ENCODE results near the gene SLC2A1.
A peak's percentile ranks its signal among the peaks of the same experiment; 100 is the strongest.

Gene SLC2A1

DNA sequence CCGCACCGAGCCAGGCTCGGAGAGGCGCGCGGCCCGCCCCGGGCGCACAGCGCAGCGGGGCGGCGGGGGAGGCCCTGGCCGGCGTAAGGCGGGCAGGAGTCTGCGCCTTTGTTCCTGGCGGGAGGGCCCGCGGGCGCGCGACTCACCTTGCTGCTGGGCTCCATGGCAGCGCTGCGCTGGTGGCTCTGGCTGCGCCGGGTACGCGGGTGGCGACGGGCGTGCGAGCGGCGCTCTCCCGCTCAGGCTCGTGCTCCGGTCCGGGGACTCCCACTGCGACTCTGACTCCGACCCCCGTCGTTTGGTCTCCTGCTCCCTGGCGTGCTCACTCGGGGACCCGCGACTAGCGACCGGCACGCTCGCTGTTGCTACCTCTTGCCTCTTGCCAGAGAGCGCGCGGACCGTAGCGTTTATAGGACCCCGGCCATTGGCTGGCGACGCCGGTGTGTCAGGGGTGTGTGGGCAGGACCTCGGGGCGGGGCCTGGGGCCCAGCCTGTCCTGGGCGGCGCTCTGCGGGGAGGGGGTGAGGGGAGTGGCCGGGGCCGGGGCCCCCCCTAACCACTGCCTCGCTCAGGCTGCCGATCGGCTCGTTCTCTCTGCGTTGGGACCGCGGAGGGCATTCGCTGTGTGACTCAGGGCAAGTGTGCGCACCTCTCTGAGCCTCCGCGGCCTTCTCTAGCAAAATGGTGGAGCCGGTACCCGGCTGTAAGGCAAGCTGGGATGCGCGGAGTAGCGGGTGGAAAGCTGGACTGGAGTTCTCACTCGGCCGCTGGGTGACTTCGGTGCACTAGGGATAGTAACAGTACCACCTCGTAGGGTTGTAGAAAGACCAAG lies at the start of gene SLC2A1:
SLC2A1 (minus strand) TSS at position 381 of the 832 bp plus-strand sequence; CDS start at position 164, 217 bp downstream.
- peak; percentile 95 for DNase-seq

DNA sequence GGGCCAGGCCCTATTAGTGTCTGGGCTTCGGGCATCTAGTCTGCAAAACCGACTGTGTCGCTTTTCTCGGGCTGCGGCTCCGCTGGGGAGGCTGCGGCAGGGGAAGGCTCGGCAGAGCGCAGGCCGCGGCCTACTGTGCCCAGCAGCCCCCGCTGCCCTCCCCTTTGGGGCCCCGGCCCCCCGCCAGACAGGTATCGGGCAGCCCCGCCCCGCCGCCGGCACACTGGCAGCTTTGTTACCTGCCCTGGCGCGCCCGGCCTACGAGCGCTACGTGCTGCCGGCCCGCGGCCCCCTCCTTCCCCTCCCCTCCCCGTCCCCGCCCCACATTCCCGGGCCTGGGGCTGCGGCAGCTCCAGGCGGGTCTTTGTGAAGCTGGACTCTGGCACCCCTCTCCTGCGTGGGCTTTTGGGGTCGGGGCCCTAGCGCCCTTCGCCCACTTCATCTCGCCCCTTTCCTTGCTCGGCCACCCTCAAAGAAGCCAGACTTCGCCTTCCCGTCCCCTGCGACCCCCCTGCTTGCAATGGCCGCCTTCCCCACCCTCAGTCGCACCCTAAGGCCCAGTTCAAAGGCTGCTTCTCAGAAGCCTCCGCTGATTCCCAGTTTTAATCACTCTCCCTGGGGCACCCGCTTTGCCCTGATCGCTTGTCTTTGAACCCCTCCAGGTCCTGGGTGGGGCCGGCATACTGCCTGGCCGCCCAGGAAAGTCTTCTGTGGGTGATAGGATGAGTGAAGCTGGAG lies 48.9 kb upstream of the SLC2A1 start:
- DNase-seq = no peak

DNA sequence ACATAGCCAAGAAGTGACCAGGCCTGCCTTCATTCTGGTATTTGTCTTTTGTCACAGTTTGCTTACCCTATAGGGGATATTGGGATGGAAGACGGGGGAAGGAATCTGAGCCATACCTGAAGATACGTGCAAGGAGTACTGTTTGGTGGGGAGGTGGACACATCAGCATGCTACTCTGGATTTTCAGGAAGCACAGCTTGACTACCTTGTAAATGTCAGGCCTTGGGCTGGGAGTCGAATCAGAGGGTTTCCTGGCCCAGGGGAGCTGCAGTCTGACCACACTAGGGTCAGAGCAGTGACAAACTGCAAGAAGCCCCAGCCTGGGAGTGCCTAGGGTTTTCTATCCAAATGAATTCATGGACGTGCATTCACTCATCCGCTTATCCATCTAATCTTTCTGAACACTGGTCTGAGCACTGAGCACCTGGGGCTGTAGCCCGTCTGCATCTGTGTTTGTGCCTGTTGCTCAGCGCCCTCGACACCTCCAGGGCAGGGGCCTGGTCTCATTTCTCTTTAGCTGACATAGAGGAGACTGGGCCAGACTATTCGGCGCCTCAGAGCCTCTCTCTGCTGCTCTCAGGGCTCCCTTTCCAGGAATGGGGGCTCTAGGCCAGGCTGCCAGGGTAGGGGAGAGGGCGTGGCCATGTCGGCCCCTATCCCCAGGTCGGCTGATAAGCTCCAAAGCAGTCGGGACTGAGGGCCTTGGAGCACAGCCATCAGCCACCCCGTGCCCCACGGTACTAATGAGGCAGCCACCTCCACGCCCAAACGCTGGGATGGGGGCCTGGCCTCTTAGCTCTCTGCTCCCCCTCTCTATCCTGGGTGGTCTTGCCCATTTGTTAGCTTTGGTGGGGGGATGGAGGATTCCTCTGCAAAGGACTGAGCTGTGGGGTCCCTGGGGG lies 47.0 kb upstream of the SLC2A1 start:
- DNase-seq = no peak

DNA sequence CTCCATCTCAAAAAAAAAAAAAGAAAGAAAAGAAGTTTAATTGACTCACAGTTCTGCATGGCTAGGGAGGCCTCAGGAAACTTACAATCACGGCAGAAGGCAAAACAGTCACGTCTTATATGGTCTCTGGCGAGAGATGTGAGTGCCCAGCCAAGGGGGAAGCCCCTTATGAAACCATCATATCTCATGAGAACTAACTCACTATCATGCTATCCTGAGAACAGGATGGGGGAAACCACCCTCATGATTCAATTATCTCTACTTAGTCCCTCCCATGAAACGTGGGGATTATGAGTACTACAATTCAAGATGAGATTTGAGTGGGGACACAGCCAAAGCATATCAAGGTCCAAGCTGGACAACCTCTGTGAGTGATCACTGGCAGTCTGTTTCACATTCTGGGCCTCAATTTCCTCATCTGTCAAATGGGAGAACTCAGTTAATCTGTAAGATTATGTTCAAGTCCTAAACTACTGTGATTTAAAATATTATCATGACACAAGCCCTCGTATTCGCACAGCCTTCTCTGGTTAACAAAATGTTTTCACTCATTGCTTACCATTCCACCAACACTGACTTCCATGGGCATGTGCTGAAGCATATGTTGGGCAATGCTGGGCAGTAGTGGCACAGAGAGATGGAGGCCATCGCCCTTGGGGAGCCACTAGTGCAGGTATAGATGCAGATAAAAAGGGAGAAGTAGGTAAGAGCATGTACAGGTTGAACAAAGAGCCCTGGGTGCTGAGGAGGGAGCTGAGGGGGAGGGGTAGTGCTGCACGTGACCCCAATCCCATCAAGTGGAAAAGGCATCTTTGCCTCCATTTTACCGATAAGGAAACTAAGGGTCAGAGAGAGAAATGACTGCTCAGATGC lies 46.2 kb upstream of the SLC2A1 start:
- no peak for DNase-seq

DNA sequence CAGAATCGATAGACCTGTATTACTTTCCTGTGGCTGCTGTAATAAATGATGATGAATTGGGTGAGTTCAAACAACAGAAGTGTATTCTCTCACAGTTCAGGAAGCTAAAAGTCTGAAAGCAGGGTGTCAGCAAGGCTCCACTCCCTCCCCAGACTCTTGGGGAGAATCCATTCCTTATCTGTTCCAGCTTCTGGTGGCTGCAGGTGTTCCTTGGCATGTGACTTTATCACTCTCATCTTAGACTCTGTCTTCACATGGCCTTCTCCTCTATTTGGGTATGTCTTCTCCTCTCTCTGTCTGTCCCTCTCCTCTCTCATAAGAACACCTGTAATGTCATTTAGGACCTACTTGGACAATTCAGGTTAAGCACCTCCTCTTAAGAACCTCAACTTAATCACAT lies 44.1 kb upstream of the SLC2A1 start:
- DNase-seq = no peak

DNA sequence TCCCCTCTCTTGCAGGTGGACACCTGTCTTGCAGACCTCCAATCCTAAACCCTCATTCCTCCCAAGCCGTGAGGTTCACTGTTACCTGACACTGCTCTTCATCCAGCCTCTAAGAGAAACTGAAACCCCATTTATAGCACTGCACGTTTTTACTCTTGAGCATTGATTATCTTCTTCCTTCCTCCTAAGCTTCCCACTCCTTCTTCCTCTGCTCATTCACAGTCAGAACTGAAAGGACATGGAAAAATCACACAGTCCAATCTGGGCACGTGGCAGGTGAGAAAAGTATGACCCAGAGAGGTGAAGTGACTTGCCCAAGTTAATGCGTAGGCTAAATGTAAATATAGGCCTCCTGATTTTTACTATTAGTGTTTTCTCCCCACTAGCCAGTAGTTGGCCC lies 43.4 kb upstream of the SLC2A1 start:
- no peak for DNase-seq

DNA sequence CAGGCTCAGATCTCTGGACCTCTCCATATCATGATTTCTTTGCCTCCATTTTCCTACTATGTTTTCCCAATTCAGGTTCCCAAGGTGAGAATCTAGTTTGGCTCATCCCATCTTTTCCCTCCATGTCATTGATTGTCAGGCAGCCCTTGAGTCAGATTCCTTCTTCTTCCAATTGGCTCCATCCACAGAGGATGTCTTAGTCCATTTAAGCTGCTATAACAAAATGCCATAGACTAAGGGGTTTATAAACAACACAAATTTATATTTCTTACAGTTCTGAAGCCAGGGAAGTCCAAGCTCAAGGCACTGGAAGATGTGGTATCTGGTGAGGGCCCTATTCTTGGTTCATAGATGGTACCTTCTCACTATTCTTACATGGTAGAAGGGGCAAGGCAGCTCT lies 42.8 kb upstream of the SLC2A1 start:
- no peak for DNase-seq

DNA sequence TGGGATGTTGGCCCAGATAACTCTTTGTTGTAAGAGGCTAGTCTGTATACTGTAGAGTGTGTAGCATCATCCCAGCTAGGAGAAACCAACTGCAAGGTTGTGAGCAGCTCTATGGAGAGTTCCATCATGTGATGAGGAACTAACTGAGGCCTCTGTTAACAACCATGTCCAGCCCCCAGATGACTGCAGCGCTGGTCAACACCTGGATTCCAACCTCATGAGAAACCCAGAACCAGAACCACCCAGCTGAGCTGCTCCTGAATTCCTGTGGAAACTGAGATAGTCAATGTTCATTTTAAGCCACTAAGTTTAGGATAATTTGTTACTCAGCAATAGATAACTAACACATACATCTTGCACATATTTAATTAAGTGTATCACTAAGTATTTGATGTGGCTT lies 41.6 kb upstream of the SLC2A1 start:
- no peak for DNase-seq

DNA sequence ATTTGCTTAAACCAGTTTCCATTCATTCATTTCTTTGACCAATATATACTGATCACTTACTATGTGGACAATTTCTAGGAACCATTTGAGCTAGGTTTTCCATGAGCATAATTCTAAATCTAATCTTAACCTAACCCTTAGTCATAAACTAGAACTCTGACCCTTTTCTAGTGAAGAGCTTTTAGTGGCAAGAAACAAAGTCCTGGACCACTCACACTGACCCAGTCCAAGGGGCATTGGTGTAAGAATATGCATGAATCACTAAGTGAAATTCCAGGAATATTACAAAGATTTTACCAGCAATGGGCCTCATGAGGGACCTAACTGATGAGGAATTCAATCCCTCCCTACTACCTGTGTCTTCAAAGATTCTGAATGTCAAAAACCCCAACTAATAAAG lies 40.6 kb upstream of the SLC2A1 start:
- DNase-seq = no peak

DNA sequence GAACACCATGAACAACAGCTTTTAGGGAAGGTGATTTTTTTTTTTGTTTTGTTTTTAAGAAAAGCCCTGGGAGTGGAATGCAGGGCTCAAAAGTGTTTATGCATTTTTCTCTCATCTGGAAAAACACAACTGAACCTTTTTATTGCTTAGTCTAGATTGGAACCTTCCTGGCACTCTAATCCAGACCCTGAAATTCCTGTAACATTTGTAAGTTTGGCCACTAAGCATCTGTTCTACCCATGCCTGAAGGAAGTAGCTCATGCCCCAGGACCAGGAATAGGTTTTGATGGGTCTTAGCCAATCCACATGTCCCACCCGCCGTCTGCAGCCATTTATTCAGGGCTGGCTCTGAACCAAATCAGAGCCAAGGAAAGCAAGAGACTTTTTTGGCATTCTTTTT lies 39.7 kb upstream of the SLC2A1 start:
- no peak for DNase-seq

DNA sequence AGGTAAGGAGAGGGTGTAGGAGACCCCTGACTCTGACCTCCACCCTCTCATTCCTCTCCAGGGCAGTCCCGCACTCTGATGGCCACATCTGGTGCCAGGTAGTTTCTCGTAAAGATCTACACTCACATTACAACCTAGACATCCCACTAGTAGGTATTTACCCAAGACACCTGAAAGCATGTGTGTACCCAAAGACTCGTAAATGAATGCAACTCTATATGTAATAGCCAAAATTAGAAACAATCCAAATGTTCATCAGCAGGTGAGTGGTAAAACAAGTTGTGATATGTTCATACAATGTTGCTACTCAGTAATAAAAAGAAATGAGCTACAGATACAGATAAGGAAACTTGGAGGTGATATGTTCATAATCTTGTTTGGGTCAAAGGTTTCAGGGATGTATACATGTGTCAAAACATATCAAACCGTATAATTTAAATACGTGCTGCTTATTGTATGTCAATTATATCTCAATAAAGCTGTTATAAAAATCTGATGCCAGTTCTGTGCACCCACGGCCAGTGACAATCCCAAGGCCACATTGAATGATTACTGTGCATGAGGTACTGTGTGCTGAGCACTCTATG lies 37.8 kb upstream of the SLC2A1 start:
- no peak for DNase-seq

DNA sequence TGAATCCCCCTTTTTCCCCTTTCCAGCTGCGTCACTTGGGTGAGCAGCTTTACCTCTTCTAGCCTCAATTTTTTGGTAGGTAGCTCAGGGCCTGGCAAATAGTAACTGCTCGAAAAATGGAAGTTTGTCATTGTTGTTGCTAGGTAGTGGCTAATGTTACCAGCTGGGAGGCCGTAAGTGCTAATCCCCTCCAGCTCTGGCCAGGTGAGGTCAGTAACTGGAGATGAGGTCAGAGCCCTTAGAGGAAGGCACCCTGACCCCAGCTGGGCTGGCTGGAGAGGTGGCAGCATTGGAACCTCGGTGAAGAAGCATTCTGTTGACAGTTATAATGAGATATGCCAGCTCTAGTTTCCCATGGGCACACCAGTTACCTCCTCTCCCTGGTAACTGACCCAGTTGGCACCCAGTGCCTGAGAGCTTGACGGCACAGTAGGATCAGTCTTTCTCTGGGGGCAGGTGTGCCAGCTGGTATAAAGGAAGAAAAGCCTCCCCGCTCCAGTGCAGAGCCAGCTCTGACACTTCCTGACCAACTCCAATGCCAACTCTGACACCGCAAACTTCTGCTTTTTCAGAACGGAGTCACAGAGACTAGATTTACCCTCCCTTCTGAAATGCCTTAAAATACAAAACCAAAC lies 35.0 kb upstream of the SLC2A1 start:
- no peak for DNase-seq

DNA sequence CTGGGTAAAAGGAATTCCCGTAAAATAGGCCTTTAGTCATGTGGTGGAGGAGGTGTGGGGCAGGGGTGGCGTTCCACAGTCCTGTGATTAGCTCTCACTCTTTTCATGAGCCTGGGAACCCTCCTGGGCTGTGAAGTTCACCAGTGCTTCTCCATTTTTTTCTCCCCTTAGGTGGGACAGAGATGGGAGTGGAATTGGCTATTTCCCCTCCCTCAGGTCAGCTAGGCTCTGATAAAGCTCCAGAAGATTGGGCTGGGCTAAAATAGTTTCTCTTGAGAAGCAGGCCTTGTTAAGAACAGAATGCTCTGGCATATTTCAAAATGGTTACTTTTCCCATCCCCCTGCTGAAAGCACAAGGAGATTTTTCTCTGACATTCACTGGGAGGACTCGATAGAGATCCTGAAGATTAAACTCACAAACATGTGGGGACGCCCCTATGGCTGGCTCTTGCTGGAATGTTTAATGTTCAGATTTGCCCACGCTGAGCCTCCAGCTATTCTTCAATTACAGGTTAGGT lies 33.4 kb upstream of the SLC2A1 start:
- no peak for DNase-seq

DNA sequence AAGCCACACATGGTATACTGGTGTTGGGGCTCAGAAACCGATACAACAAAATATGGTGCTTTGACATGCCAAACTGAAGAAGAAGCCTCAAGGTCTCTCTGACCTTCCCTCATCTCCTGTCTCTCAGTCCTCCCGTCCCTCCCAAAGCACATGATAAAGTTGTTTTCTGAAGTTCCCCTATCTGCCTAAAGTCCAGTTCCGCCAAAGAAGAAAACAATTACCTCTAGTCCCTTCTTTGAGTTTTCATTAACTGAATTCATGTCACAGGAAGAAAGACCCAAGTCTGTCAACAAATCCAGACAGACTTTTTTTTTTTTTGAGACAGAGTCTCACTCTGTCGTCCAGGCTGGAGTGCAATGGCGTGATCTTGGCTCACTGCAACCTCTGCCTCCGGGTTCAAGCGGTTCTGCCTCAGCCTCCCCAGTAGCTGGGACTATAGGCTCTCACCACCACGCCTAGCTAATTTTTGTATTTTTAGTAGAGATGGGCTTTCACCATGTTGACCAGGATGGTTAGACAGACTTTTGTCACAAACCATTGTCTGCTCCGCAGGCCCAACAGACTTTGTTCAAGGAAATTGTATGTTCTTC lies 32.2 kb upstream of the SLC2A1 start:
- no peak for DNase-seq

DNA sequence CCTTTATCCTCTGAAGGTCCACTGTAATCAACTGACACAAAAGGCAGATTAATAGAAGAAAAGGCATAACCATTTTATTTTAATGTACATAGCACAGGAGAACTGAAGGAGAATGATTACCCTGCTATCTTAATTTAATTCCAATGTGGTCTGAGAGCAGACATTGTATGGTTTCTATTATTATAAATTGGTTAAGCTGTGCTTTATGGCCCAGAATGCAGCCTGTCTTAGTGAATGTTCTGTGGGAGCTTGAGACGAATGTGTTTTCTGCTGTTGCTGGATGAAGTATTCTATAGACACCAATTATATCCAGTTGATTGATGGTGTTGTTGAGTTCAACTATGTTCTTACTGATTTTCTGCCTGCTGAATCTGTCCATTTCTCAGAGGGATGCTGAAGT lies 25.0 kb upstream of the SLC2A1 start:
- no peak for DNase-seq

DNA sequence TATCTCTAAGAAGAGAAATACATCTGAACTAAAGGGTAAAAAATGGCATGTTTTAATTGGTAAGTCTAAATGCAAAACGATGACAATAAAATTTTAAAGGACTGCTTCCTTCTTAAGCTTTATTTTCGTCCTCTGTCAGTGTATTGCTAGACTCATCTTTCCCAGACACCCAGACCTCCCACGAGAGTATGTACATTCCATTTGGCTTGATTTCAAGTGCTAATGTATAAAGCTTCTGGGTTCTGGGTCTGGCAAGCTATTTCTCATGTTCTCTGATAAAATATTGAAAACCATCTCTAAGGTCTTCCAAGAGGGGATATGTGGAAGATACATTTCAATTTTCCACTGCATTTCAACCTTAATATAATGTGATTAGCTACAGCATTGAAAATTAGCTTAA lies 24.6 kb upstream of the SLC2A1 start:
- no peak for DNase-seq

DNA sequence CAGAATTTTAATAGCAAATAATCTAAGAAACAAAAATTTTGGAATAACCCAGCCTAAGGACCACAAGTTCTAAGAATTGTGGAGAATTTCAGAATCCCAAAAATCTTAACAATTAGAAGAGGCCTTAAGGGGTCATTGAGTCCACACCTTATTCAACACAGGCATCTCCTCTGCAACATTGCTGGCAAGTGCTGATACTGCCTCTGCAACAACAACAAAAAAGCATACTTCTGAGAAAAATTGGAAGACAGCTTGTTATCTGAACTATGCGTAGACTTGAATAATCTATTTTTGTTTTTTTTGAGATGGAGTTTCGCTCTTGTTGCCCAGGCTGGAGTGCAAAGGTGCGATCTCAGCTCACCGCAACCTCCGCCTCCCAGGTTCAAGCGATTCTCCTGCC lies 24.0 kb upstream of the SLC2A1 start:
- no peak for DNase-seq

DNA sequence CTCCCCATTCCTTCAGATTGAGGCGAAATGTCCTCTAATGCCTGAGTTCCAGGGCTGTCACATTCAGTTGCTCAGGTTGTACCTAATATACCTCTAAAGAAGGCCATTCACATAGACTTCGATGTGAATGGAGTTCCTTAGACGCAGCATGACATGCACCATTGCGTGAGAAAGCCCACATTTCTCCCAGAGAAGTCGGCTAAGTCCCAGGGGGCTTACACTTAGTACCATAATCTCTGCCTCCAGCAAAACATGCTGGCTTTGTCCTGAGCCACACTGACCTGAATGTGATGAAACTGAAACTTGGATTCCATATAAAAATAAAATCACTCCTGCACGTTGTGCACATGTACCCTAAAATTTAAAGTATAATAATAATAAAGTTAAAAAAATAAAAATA lies 23.2 kb upstream of the SLC2A1 start:
- no peak for DNase-seq

DNA sequence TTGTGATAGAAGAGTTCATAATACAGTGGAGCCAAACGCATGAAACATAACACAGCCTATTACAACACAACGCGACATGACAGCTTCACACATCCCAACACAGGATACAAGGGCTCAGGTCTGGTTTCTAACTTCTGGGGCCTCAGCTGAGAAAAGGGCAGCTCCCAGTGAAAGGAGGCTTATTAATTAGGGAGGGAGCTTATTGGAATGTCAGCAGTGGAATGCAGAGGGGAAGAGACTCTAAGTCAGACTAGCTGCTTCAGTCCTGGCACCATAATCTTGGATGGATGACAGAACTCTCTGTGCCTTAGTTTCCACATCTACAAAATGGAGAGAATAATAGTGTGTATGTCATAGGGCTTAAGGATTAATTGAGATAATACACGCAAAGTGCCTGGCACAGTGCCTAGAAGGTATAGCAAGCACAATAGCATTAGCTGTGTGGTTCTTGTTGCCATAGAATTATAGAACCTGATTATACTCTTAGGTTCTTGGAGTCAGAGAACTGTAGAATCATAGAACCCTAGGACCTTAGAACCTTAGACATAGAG lies 22.7 kb upstream of the SLC2A1 start:
- DNase-seq = no peak
